ENCODE measurements around the gene AAMP. TPM values are rescaled to one million over a fixed set of nuclear protein-coding genes. Genes with fewer than 3 reads are reported as not detected.

The AAMP gene
- total RNA-seq, 2 donors from 2014 or later = 60.0 to 77.5 TPM

DNA sequence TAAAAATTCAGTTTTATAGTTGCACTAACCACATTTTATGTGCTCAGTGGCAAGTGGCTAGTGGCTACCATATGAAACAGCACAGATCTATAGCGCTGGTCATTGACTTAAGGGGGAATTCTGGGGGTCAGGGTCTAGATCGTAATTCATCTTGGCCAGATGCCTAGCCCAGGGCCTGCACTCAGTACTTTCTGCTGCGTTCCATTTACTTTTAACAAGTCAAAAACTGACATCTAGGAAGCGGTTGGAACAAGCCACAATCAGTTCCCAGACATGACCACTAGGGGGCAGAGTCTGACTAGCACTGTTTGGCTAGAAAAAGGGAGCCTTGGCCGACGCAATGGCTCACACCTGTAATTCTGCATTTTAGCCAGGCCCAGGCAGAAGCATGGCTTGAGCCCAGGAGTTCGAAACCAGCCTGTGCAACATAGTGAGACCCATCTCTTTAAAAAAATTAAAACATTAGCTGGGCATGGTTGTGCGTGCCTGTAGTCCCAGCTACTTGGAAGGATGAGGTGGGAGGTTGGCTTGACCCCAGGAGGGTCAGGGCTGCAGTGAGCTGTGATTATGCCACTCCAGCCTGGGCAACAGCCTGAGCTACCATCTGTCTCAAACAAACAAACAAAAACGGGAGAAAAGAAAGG, 31.4 kb upstream of the AAMP start:
- H3K9me3 Mint-ChIP-seq = no peaks in the 10 kb centered on the region
- H3K4me1 Mint-ChIP-seq = peaks cover 6% of the 10 kb centered on the region
- peak; percentile 92 for ATAC-seq (replicated peaks)
- no peaks in the 10 kb centered on the region for H3K27me3 Mint-ChIP-seq
- H3K27ac Mint-ChIP-seq = peak overlapping the region; percentile 73
- H3K4me3 Mint-ChIP-seq = no peak overlapping the region
- H3K36me3 Mint-ChIP-seq (ENCODE audit: low read depth) = no peaks in the 10 kb centered on the region

DNA sequence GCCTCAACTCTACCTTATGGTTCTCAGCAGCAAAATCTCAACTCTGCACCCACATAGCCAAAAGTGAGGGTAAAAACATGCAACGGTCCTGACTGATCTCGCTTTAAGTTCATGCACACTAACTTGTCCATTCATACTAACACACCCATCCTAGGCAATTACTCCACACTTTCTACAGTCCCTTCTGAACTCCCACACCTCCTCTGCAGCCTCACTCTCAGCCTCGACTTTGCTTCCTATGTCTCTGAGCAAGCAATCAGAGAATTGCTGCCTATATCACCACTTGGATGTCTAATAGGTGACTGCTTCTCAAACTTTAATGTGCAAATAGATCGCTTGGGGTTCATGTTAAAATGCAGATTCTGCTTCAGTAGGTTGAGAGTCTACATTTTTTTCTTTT, 30.2 kb upstream of the AAMP start:
- peaks cover 6% of the 10 kb centered on the region for H3K4me1 Mint-ChIP-seq
- no peak overlapping the region for H3K27ac Mint-ChIP-seq
- no peaks in the 10 kb centered on the region for H3K36me3 Mint-ChIP-seq (ENCODE audit: low read depth)
- no peak overlapping the region for H3K4me3 Mint-ChIP-seq
- no peaks in the 10 kb centered on the region for H3K9me3 Mint-ChIP-seq
- ATAC-seq (replicated peaks) = no peak
- no peaks in the 10 kb centered on the region for H3K27me3 Mint-ChIP-seq

DNA sequence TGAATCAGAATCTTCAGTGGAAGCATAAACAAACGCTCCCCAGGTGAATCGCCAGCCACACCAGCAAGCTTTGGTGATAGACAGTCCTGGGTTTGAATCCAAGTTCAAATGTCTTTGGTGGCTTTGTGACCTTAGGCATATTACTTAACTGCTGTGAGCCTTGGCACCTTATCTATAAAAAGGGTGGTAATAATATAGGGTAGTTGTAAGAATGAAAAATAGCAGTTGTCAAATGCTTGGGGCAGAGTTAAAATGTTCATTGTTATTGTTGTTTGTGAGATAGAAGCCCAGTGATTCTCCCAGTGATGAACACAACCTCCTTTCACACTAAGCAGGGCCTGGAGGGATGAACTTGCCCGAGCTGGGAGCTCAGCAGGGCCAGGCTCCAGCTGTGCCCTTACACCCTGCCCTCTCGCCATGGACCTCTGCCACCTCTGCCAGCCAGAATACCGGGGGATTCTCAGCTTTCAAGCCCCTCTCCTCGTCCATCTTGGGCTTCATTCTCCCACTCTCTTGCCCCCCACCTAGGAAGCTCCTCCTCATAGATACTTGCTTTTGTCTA, 28.5 kb upstream of the AAMP start:
- H3K4me3 Mint-ChIP-seq = no peak overlapping the region
- no peak overlapping the region for H3K27ac Mint-ChIP-seq
- H3K36me3 Mint-ChIP-seq (ENCODE audit: low read depth) = no peaks in the 10 kb centered on the region
- H3K27me3 Mint-ChIP-seq = no peaks in the 10 kb centered on the region
- H3K9me3 Mint-ChIP-seq = no peaks in the 10 kb centered on the region
- ATAC-seq (replicated peaks) = no peak
- H3K4me1 Mint-ChIP-seq = peaks cover 10% of the 10 kb centered on the region

DNA sequence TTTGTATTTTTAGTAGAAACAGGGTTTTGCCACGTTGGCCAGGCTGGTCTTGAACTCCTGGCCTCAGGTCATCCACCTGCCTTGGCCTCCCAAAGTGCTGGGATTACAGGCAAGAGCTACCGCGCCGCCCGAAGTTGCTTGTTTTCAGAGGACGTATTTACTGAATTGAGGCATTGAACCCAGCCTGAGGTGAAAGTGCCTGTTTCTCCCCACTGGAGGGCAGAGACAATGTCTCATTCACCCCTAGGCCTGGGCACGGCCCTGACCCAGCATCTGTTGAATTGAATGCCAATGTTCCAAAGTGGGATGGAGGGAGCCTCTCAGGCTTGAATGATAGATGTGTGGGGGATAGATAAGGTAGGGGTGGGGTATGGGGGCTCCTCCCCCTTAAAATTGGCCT, 26.9 kb upstream of the AAMP start:
- no peak for ATAC-seq (replicated peaks)
- H3K9me3 Mint-ChIP-seq = no peaks in the 10 kb centered on the region
- no peak overlapping the region for H3K27ac Mint-ChIP-seq
- peaks cover 10% of the 10 kb centered on the region for H3K4me1 Mint-ChIP-seq
- no peaks in the 10 kb centered on the region for H3K36me3 Mint-ChIP-seq (ENCODE audit: low read depth)
- H3K4me3 Mint-ChIP-seq = no peak overlapping the region
- no peaks in the 10 kb centered on the region for H3K27me3 Mint-ChIP-seq

DNA sequence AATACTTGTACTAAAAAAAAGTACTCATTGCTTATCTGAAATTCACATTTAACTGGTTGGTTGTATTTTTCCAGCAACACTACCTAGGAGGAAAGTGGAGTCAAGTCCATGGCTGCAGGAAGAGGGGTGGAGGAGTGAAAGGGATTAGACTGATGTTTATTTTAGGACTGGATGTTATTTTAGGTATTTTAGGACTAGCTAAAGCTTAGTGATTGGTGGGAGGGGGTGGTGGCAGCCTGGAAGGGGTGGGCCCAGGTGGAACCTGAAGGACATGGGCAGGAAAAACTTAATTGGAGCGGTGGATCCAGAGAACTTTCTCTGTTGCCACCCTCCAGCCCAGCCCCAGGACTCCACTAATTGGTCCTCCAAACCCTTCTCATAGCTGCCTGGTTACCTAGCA, 26.3 kb upstream of the AAMP start:
- Mint-ChIP-seq H3K36me3 (ENCODE audit: low read depth) (no peaks in the 10 kb centered on the region), H3K27me3 (no peaks in the 10 kb centered on the region)

DNA sequence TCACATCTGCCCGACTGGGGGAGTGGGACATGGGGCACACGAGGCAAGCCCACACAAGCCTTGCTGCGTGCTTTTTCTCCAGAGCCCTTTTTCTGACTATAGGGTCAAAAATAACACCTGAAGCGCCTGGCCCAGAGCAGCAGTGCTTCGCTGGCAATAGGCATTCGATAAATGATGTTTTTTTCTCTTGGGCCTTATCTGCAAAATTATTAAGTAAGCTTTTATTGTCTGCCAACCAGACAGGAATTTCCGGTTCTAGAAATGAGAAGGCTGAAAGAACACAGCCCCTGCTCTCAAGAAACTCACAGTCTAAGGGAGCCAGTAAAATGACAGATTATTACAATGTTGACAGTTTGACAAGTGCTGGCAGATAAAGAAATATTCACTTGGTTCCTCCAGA, 25.1 kb upstream of the AAMP start:
- H3K4me1 Mint-ChIP-seq = peaks cover 14% of the 10 kb centered on the region
- H3K9me3 Mint-ChIP-seq = no peaks in the 10 kb centered on the region
- H3K27ac Mint-ChIP-seq = peak overlapping the region; percentile 71
- H3K4me3 Mint-ChIP-seq = peak overlapping the region; percentile 16
- ATAC-seq (replicated peaks) = no peak
- no peaks in the 10 kb centered on the region for H3K36me3 Mint-ChIP-seq (ENCODE audit: low read depth)
- no peaks in the 10 kb centered on the region for H3K27me3 Mint-ChIP-seq

More for the DNA sequence above, 26.3 kb upstream of the AAMP start:
- Mint-ChIP-seq H3K4me3 (no peak overlapping the region), H3K27ac (no peak overlapping the region), H3K4me1 (peaks cover 5% of the 10 kb centered on the region), H3K9me3 (no peaks in the 10 kb centered on the region)
- ATAC-seq (replicated peaks) = no peak

DNA sequence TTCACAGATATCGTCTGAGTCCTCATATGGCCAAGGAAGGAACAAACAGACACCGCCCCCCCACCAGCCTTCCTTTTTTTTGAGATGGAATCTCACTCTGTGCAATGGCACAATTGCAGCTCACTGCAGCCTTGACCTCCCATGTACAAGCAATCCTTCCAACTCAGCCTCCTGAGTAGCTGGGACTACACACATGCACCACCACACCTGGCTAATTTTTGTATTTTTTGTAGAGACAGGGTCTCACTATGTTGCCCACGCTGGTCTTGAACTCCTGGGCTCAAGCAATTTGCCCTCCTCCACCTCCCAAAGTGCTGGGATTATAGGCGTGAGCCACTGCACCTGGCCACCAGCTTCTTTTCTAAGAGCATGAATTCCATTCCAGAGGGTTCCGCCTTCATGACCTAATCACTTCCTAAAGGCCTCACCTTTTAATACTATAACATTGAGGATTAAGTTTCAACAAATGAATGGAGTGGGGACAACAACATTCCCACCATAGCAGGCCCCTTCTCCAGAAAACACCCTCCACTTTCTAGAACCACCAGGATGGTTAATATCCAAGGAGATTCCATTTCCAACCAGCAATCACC, 24.6 kb upstream of the AAMP start:
- Mint-ChIP-seq H3K9me3 (no peaks in the 10 kb centered on the region), H3K4me3 (peak overlapping the region; percentile 16), H3K27ac (peak overlapping the region; percentile 71), H3K4me1 (peaks cover 16% of the 10 kb centered on the region), H3K27me3 (no peaks in the 10 kb centered on the region), H3K36me3 (ENCODE audit: low read depth) (no peaks in the 10 kb centered on the region)
- no peak for ATAC-seq (replicated peaks)

DNA sequence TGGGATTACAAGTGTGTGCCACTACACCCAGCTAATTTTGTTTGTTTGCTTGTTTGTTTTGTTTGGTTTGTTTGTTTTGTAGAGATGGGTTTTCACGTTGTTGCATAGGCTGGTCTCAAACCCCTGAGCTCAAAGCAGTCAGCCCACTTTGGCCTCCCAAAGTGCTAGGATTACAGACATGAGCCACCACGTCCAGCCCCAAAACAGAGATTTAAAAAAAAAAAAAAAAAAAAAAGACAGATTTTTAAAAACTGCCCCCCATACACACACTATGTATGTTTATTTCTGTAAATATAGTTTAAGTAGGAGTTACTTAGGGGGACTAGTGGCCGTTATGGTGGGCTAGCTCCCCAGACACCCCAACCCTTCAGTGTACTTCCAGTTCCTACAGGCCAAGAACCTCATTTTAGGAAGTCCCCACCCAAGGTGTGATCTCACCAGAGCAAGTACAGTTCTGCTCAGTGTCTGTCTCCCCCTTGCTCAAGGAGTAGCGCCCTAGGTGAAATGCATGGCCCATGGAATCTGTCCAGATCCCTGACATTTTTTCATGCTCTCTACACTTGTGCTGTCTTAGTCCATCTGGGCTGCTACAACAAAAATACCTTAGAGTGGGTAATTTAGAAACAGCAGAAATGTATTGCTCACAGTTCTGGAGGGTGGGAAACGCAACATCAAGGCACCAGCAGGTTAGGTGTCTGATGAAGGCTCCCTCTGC, 23.9 kb upstream of the AAMP start:
- H3K27me3 Mint-ChIP-seq = no peaks in the 10 kb centered on the region
- H3K36me3 Mint-ChIP-seq (ENCODE audit: low read depth) = peaks cover 4% of the 10 kb centered on the region
- H3K4me3 Mint-ChIP-seq = no peak overlapping the region
- H3K27ac Mint-ChIP-seq = no peak overlapping the region
- no peak for ATAC-seq (replicated peaks)
- peaks cover 19% of the 10 kb centered on the region for H3K4me1 Mint-ChIP-seq
- no peaks in the 10 kb centered on the region for H3K9me3 Mint-ChIP-seq

DNA sequence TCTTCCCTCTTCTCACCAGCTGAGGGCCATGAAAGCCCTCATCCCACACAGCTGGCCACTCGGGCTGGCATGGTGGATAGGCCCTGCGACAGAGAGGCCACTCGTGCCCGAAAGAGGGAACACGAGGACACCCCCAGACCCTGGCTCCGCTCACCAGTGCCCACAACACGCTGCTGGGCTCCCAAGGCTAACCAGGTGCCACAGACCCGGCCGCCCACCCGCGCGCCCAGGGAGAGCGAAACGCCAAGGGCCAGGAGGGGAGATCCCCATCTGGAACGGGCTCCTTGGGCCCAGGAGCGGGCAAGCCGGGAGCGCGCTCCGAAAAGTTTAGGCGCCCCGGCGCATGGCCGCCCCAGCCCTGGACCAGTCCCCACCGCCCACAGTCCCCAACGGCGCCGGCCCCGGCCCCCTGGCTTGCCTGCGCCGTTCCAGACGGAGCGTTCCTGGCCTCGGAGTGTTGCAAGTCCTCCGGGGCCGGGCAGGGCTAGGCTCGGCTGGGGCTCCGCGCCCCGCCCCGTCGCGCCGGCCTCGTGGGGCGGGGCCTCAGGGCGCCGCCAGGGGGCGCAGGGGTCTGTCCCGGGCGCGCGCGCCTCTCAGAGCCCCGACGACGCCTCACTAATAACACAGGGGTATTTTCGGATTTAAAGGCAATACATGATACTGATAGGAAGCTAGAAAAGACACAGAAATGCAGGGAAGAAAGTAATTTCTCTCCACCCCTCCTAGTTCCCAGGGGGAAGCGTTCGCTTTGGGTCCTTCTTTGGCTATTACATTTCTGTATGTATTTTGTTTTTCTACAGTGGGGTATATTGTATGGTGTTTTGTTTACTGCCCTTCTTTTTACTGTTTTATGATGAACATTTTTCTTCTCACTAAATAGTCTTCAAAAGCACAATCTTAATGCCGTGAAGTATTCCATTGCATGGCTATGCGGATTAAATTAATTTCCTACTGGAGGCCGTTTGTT, 22.4 kb upstream of the AAMP start, which contains the start of gene TMBIM1:
Gene TMBIM1, minus strand, starts transcription at position 456 of the 967 bp plus-strand sequence. CDS start 10,362 bp downstream, outside the sequence.
- Mint-ChIP-seq H3K27me3 (no peaks in the 10 kb centered on the region), H3K9me3 (no peaks in the 10 kb centered on the region), H3K27ac (peak within 1 kb of the TSS; percentile 92), H3K4me1 (peaks cover 23% of the 10 kb centered on the region), H3K4me3 (peak within 1 kb of the TSS; percentile 87), H3K36me3 (ENCODE audit: low read depth) (peaks cover 8% of the 10 kb centered on the region)
- peak; percentile 89 for ATAC-seq (replicated peaks)

DNA sequence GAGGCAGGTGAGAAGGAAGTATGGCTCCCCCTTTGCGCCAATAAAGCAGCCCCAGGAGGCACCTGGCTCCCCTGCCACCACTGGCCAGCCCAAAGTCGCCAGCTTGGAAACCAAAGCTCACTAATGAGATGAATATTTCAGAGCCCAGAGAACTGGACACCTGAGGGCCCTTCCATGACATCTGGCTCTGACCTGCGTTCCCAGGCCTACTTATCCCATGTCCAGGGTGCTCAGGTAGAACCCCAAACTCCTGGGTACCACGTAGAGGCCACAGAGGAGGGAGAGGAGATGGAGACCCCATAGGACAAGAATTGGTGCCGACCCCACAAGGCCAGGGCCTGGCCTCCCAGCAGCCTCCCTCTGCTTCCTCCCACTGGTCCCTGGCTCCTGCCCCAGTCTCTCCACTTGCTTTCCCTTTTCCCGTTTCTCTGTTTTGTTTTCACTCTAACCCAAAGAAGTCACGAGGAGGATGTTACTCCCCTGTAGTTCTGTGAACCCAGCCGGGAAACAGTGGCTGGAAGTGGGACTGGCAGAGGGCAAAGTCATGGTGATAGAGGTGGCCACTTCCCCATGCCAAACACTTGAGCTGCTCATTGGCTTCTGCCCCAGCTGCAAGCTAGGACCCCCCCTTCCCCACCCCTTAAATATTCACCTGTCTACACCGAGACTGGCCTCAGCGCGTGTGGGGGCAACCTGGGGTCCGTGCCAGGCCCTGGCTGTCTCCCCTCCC, 21.5 kb upstream of the AAMP start:
- Mint-ChIP-seq H3K4me3 (peak overlapping the region; percentile 87), H3K4me1 (peaks cover 29% of the 10 kb centered on the region), H3K36me3 (ENCODE audit: low read depth) (peaks cover 16% of the 10 kb centered on the region), H3K27ac (peak overlapping the region; percentile 92), H3K9me3 (no peaks in the 10 kb centered on the region), H3K27me3 (no peaks in the 10 kb centered on the region)
- ATAC-seq (replicated peaks) = no peak

DNA sequence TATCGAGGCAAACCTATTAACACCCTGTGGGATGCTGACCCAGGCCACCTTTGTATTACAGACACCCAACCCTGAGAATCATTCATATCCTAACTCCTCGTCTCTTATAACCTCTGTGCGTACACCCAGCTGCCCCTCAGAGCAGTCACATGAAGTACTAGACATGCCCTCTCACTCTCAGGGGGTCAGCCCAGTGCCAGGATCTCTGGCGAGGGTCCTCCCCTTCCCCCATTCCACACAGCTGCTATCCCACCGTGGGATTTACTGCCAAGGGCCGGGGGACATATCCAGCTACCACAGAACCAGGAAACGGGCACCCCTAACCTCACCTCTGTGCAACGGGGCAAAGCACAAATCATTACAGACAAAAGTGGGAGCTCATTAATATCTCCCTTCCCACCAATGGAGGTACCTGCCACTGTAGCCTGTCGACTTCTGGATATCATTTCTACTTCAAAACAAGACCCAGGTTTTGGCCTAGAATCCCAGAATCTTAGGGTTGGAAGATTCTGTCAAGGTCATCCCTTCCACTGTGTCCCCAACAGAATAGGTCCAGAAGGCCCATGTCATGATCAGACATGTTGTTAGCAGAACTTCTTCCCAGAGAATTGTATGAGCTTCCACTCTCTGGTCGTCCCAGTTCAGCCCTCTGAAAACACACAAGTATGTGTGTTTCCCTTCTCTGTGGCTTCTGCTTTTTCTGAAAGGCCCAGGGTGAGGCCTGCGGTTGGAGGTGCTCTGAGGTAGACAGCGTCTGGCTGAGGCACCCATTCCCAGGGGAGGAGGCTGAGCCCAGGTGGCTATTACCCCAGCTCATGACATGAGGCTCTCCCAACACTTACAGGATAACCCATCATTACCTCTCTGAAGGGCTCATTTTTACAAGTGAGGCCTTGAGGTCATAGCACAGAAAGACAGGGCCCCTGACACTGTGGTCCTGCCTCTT, 20.7 kb upstream of the AAMP start:
- Mint-ChIP-seq H3K27ac (peak overlapping the region; percentile 92), H3K4me3 (peak overlapping the region; percentile 87), H3K9me3 (no peaks in the 10 kb centered on the region), H3K4me1 (peaks cover 38% of the 10 kb centered on the region), H3K27me3 (no peaks in the 10 kb centered on the region), H3K36me3 (ENCODE audit: low read depth) (peaks cover 22% of the 10 kb centered on the region)
- ATAC-seq (replicated peaks) = peak; percentile 10

DNA sequence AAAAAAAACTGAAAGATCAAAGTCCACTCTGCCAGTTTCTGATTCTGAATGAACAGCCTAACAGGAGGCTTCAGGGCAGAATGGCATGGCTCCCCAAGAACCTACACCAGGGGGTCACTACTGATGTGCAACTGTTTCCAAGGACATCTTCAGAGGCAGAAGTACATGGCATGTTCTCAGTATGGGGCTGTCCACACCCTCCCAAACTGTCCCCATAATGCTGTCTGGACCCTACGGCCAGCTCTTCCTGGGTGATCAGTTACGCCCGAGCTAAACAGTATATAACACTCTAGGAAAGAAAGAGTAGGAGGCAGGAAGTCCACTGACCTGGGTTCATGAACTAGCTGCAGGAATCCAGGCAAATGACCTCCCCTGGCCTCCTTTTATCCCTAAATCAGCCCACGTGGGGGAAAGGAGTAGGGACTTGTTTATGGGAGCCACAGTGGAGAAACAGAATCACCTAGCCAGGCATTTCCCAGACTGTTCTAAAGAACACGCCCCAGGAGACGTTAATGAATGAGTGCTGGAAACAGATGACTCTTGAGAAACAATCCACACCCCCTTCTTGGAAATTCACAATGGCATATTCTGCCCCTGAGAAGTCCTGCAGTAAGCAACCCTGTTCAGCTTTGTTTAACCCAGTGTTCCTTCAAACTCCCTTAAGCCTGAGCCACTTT, 19.8 kb upstream of the AAMP start:
- Mint-ChIP-seq H3K36me3 (ENCODE audit: low read depth) (peaks cover 29% of the 10 kb centered on the region), H3K9me3 (no peaks in the 10 kb centered on the region), H3K27ac (peak overlapping the region; percentile 92), H3K4me1 (peaks cover 45% of the 10 kb centered on the region), H3K4me3 (peak overlapping the region; percentile 87), H3K27me3 (no peaks in the 10 kb centered on the region)
- ATAC-seq (replicated peaks) = no peak

Data from activated T-helper 17 cell treated with anti-CD3 and anti-CD28 coated beads, Interleukin-2, amount 50 U/mL, for 72 hours (primary cell).